Measurements from ENCODE around the gene PYM1. TPM values are rescaled to one million over a fixed set of nuclear protein-coding genes. Genes with fewer than 3 reads are reported as not detected.

PYM1 gene
- polyA plus RNA-seq, 4 donors: 28.1 to 39.1 (median 35.7) TPM

Other genes starting within 250 kb of the PYM1 start
- gene ITGA7, start 220.0 kb downstream of the PYM1 start, polyA plus RNA-seq (ENCODE audit: insufficient read length in 4 of 4): 10 to 100 TPM; 21.1 to 46.5 (median 39.0) TPM
- 100 to 1,000 TPM in 3 of 4 donors, 10 to 100 TPM in 1; 79.4 to 122 (median 114) TPM for gene BLOC1S1, start 211.8 kb downstream of the PYM1 start, polyA plus RNA-seq (ENCODE audit: insufficient read length in 4 of 4)
- 10 to 100 TPM in 3 of 4 donors, 1 to 10 TPM in 1; 8.4 to 38.2 (median 21.1) TPM for gene RDH5, start 207.5 kb downstream of the PYM1 start, polyA plus RNA-seq (ENCODE audit: insufficient read length in 4 of 4)
- 100 to 1,000 TPM; 617 to 773 (median 715) TPM for gene CD63, start 198.9 kb downstream of the PYM1 start, polyA plus RNA-seq (ENCODE audit: insufficient read length in 4 of 4)
- 10 to 100 TPM; 21.1 to 26.2 (median 23.8) TPM for gene GDF11, start 184.8 kb downstream of the PYM1 start, polyA plus RNA-seq (ENCODE audit: insufficient read length in 4 of 4)
- gene SARNP, start 110.2 kb downstream of the PYM1 start, polyA plus RNA-seq (ENCODE audit: insufficient read length in 4 of 4): 100 to 1,000 TPM; 101 to 141 (median 116) TPM
- 10 to 100 TPM; 17.7 to 35.6 (median 34.0) TPM for gene ORMDL2, start 109.9 kb downstream of the PYM1 start, polyA plus RNA-seq (ENCODE audit: insufficient read length in 4 of 4)
- 10 to 100 TPM; 31.7 to 43.6 (median 39.2) TPM for gene DNAJC14, start 98.3 kb downstream of the PYM1 start, polyA plus RNA-seq (ENCODE audit: insufficient read length in 4 of 4)
- gene MMP19, start 85.0 kb downstream of the PYM1 start, polyA plus RNA-seq (ENCODE audit: insufficient read length in 4 of 4): 1 to 10 TPM in 3 of 4 donors, under 1 TPM in 1; 0.99 to 9.0 (median 1.1) TPM
- 10 to 100 TPM; 18.2 to 28.1 (median 23.5) TPM for gene DGKA, start 3.3 kb upstream of the PYM1 start, polyA plus RNA-seq (ENCODE audit: insufficient read length in 4 of 4)
- 1 to 10 TPM; 2.0 to 4.2 (median 3.2) TPM for gene PMEL, start 38.1 kb upstream of the PYM1 start, polyA plus RNA-seq (ENCODE audit: insufficient read length in 4 of 4)
- 10 to 100 TPM; 58.8 to 71.5 (median 66.9) TPM for gene CDK2, start 38.9 kb upstream of the PYM1 start, polyA plus RNA-seq (ENCODE audit: insufficient read length in 4 of 4)
- 100 to 1,000 TPM; 140 to 172 (median 166) TPM for gene RAB5B, start 46.2 kb upstream of the PYM1 start, polyA plus RNA-seq (ENCODE audit: insufficient read length in 4 of 4)
- gene SUOX, start 69.4 kb upstream of the PYM1 start, polyA plus RNA-seq (ENCODE audit: insufficient read length in 4 of 4): 10 to 100 TPM; 34.7 to 50.6 (median 45.9) TPM
- 10 to 100 TPM; 16.3 to 24.3 (median 17.7) TPM for gene IKZF4, start 93.1 kb upstream of the PYM1 start, polyA plus RNA-seq (ENCODE audit: insufficient read length in 4 of 4)
- gene RPS26, start 114.0 kb upstream of the PYM1 start, polyA plus RNA-seq (ENCODE audit: insufficient read length in 4 of 4): 100 to 1,000 TPM in 3 of 4 donors, 10 to 100 TPM in 1; 92.7 to 593 (median 231) TPM
- 100 to 1,000 TPM in 1 of 4 donors, 10 to 100 TPM in 2, 1 to 10 TPM in 1; 6.8 to 103 (median 77.2) TPM for gene ERBB3, start 152.3 kb upstream of the PYM1 start, polyA plus RNA-seq (ENCODE audit: insufficient read length in 4 of 4)
- 100 to 1,000 TPM; 104 to 166 (median 154) TPM for gene PA2G4, start 176.7 kb upstream of the PYM1 start, polyA plus RNA-seq (ENCODE audit: insufficient read length in 4 of 4)
- gene RPL41, start 188.7 kb upstream of the PYM1 start, polyA plus RNA-seq (ENCODE audit: insufficient read length in 4 of 4): 1,000 to 10,000 TPM; 4,554 to 5,864 (median 4,890) TPM
- gene ZC3H10, start 190.4 kb upstream of the PYM1 start, polyA plus RNA-seq (ENCODE audit: insufficient read length in 4 of 4): 1 to 10 TPM; 4.7 to 6.5 (median 5.7) TPM
- 10 to 100 TPM; 66.2 to 79.3 (median 74.2) TPM for gene ESYT1, start 200.4 kb upstream of the PYM1 start, polyA plus RNA-seq (ENCODE audit: insufficient read length in 4 of 4)
- gene MYL6B, start 224.7 kb upstream of the PYM1 start, polyA plus RNA-seq (ENCODE audit: insufficient read length in 4 of 4): 100 to 1,000 TPM; 138 to 185 (median 160) TPM
- 1,000 to 10,000 TPM; 1,577 to 1,968 (median 1,895) TPM for gene MYL6, start 230.5 kb upstream of the PYM1 start, polyA plus RNA-seq (ENCODE audit: insufficient read length in 4 of 4)